GM06990 (cell line): Measurements from ENCODE around the gene BTBD17.

Experiments
- DNase-seq: peaks from one replicate; pipeline ENCODE4 v3.0.0-alpha.2; 2011; ENCODE audit not compliant: insufficient read length; ENCODE audit errors: extremely low read depth
- H3K27me3 ChIP-seq: replicated peaks from 2 replicates; pipeline ENCODE4 v1.6.0; 2011; ENCODE audit warnings: low read length; ENCODE audit not compliant: control insufficient read depth, insufficient read depth
- H3K36me3 ChIP-seq: 2 replicates; pipeline ENCODE4 v1.5.1; 2011; ENCODE audit warnings: low read length; ENCODE audit not compliant: control insufficient read depth, insufficient read depth
- H3K4me3 ChIP-seq: replicated peaks from 2 replicates; pipeline ENCODE4 v1.5.1; 2011; ENCODE audit warnings: low read depth, mild to moderate bottlenecking, control low read depth, low read length
- CTCF ChIP-seq: IDR thresholded peaks from 2 replicates; pipeline ENCODE4 v1.5.1; 2011; ENCODE audit warnings: low read length, control low read depth, mild to moderate bottlenecking, inconsistent platforms; ENCODE audit not compliant: insufficient read depth, poor library complexity, severe bottlenecking

BTBD17 gene

GRCh38 chr17:74354123-74354522 is 7.5 kb downstream of the BTBD17 start:
- Histone ChIP-seq H3K4me3 (no peak overlapping the region), H3K27me3 (no peaks in the 10 kb centered on the region; the same call in none of the 2 replicates), H3K36me3 (no peaks in the 10 kb centered on the region)
- TF ChIP-seq CTCF, result peak; percentile 88
- DNase-seq, result peak; percentile 68

- H3K27me3 ChIP-seq, result no peaks in the 10 kb centered on the region; the same call in none of the 2 replicates
- no peaks in the 10 kb centered on the region for H3K36me3 ChIP-seq
- DNase-seq, result no peak
- no peak overlapping the region for H3K4me3 ChIP-seq
- no peak for TF ChIP-seq CTCF
Observed at GRCh38 chr17:74353446-74354060, 8.1 kb downstream of the BTBD17 start.

GRCh38 chr17:74351552-74352210 is 10.0 kb downstream of the BTBD17 start:
- TF ChIP-seq CTCF, result no peak
- DNase-seq, result no peak
- Histone ChIP-seq H3K27me3 (no peaks in the 10 kb centered on the region; the same call in 1 of the 2 replicates), H3K4me3 (no peak overlapping the region), H3K36me3 (no peaks in the 10 kb centered on the region)

- no peak for TF ChIP-seq CTCF
- H3K27me3 ChIP-seq, result no peaks in the 10 kb centered on the region; the same call in 1 of the 2 replicates
- H3K4me3 ChIP-seq, result no peak overlapping the region
- no peak for DNase-seq
- H3K36me3 ChIP-seq, result no peaks in the 10 kb centered on the region
Observed at GRCh38 chr17:74350486-74350885, 11.2 kb downstream of the BTBD17 start.

- no peak for TF ChIP-seq CTCF
- no peak overlapping the region for H3K4me3 ChIP-seq
- H3K27me3 ChIP-seq, result no peaks in the 10 kb centered on the region; the same call in 1 of the 2 replicates
- no peaks in the 10 kb centered on the region for H3K36me3 ChIP-seq
- no peak for DNase-seq
Observed at GRCh38 chr17:74349120-74349519, 12.5 kb downstream of the BTBD17 start.

GRCh38 chr17:74347646-74348045 is 14.0 kb downstream of the BTBD17 start:
- no peak for TF ChIP-seq CTCF

More at GRCh38 chr17:74347646-74348045, 14.0 kb downstream of the BTBD17 start:
- H3K36me3 ChIP-seq, result no peaks in the 10 kb centered on the region
- H3K4me3 ChIP-seq, result no peak overlapping the region
- no peak for DNase-seq
- no peaks in the 10 kb centered on the region; the same call in 1 of the 2 replicates for H3K27me3 ChIP-seq
